Vagina (tissue), 2 donors: ENCODE results near the gene UGT2B17.
"Not testable (repeated sequence)": the region's sequence is repeated elsewhere in the genome, so short reads cannot be mapped to it uniquely, and the experiment has no call there.

Experiments used
- CTCF ChIP-seq, 3 experiments: fragments of 450-650 bp in 2 of 3; fragments of 200-600 bp in 1 of 3; sonication (generic) in 1 of 3; IDR thresholded peaks; one replicate each; pipeline ENCODE4 v1.5.1; 2017 to 2019; ENCODE audit warnings: antibody characterized with exemption in 3 of 3, mild to moderate bottlenecking in 2 of 3, moderate library complexity in 2 of 3
- POLR2AphosphoS5 ChIP-seq, 2 donors: sonication (generic); formaldehyde crosslinking; IDR thresholded peaks; one replicate each; pipeline ENCODE4 v1.9.0; 2017; ENCODE audit warnings: antibody characterized with exemption in 2 of 2, mild to moderate bottlenecking in 2 of 2, low read depth in 1 of 2; ENCODE audit not compliant: insufficient read depth in 1 of 2

- TF ChIP-seq CTCF (IDR thresholded peaks at IDR 0.05); POLR2AphosphoS5 (IDR thresholded peaks at IDR 0.05; ENCODE audit: insufficient read depth in 1 of 2, low read depth in 1 of 2): not testable (repeated sequence)
These were observed 23.0 kb downstream of the UGT2B17 start for GRCh38 chr4:68552818-68553811.
